Fibroblast of skin of right biceps (primary cell): Measurements from ENCODE around the gene CBLN2.

Source experiments
- DNase-seq: peaks from one replicate; pipeline ENCODE4 v3.0.0-alpha.2; 2013

The CBLN2 gene

DNA sequence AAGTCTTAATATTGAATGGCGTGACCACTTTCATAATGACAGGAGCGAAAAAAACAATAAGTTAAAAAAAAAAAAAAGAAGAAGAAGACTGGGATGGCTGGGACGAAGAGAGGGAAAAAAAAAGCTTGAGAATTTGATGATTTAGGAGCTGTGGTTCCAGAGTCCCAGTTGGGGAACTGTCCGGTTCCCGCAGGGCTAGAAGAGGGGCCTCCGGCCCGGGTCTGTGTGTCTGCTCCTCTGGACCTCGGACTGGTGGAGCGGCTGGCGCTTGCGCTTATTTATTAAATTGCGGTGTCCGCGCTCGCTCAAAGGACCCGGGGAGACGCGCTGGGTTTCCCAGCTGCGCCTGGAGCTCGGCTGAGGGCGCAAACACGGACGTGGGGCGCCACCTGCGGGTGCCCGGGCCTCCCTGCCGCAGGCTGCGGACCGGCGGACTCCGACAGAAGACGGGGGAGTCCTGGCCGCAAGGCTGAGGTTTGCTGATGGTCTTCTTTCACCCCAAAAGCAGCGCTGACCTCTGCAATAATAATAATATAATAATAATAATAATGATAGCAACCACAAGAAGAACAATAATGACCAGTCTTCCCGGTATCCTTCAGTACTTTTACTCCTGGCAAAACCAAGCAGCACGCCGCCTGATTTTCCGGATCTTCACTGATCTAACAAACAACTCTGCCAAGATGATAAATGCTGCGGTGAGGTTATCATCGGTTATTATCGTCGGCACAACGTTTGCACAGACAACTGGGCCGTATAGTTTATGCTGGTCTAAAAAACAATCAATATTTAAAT, at the start of gene CBLN2:
Gene CBLN2 (minus strand): TSS at position 251 of the 795 bp plus-strand sequence. CDS start 2,182 bp downstream, outside the sequence.
- DNase-seq, result peak; percentile 65

- DNase-seq, result no peak
Observed at GRCh38 chr18:72588360-72588759, 44.2 kb upstream of the CBLN2 start.

GRCh38 chr18:72584787-72585186, 40.6 kb upstream of the CBLN2 start:
- DNase-seq, result no peak

DNA sequence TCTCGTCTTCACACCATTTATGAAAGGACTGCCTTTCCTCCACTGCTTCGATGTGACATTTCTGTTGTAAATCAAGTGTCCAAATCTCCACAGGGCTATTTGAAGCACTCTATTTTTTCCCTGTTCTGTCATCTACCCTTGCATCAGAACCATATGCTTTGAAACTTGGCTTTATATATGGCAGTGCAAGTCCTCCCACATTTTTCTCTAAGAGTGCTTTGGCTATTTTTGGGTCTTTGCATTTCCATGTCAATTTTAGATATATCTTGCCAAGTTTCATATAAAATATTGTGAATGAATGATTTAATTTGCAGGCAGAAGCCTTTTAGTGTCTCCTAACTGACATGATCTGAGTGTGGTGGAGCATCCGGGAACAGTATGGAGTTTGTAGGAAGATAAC, 37.8 kb upstream of the CBLN2 start:
- no peak for DNase-seq

DNA sequence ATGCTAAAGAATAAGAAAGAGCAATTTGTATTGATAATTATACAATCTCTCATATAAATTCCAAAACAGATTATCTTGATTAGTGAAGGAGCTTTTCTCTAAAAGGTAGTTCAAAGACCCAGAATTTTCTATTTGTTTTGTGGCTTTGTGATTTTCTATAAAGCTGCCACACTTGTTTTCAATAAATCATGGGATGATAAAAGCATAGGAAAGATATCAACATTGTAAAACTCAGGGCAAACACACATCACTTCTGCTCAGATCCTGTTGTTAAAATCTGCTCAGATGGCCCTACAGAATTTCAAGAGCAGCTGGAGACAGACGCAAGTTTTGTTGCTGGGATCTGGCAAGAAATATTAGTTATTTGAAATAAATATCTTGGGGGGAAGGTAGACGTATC, 28.8 kb upstream of the CBLN2 start:
- DNase-seq, result no peak

DNA sequence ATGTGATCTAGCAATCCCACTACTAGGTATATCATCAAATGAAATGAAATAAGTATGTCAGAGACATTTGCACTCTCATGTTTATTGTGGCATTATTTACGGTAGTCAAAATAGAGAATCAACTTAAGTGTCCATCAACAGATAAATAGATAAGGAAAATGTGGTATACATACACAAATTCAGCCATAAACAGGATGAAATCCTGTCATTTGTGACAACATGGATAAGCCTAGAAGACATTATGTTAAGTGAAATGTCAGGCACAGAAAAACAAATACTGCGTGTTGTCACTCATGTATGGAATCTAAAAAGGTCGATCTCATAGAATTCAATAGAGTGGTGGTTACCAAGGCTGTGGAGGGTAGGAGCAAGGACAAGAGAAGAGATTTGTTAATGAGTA, 22.1 kb upstream of the CBLN2 start:
- DNase-seq, result no peak

DNA sequence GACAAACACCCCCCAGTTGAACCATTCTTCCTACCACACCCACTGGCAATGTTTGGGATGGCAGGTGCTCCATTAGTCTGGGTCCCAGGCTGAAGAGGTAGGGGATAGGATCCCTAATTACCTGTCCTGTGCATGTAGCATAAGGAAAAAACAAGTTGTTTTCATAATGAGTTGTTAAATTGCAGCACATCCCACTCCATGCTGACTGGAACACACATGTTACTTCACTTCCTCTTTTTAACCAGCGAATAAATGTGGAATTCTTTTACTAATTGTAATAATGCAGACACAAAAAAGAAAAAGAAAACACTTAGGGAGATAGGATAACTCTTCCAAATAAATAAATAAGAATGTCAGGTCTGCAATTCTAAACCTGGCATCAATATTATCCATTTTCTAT, 11.8 kb upstream of the CBLN2 start:
- DNase-seq, result no peak

GRCh38 chr18:72555101-72555500, 11.0 kb upstream of the CBLN2 start:
- no peak for DNase-seq

- no peak for DNase-seq
Observed at GRCh38 chr18:72543357-72544055, 636 bp downstream of the CBLN2 start.

- no peak for DNase-seq
Observed at GRCh38 chr18:72542984-72543356, 1.2 kb downstream of the CBLN2 start.

DNA sequence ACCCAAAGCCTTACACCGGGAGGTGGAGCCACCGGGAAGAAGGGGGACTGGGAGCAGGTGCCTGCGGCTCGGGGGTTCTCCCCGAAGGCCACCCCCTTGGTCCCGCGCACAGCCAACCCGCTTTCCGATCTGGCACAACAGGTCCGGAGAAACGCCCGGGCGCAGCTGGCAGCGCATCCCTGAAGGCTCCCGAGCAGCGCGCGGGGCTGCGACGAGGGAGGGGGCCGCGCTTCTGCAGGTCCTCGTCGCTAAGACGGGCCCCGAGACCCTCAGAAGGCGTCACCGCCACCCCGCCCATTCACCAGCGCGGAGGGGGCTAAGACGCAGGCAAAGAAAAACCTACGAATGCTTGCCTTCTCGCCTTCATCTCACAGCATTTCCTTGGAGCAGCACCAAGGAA, 1.8 kb downstream of the CBLN2 start:
- DNase-seq, result no peak

GRCh38 chr18:72541871-72542332, 2.2 kb downstream of the CBLN2 start:
- no peak for DNase-seq

- no peak for DNase-seq
Observed at GRCh38 chr18:72539901-72540300, 4.2 kb downstream of the CBLN2 start.

DNA sequence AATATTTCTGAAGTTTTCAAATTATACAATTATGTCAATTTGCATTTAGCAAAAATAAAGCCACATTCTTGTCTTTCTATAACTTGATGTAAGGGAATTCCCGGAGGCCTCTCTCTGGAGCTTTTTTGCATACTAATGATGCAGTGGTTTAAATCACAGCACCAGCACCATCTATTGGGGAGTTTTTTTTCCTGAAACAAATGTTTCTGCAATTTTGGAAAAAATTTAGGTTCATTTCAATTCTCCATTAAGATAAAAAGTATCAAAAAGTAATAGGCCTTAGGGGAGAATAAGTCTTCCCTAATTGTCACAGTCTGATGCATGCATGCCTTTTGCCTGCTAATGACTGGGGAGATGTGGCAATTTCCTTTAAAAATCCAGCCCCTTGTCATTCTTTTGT, 13.5 kb downstream of the CBLN2 start:
- no peak for DNase-seq

GRCh38 chr18:72504866-72505265, 39.3 kb downstream of the CBLN2 start:
- DNase-seq, result no peak

- no peak for DNase-seq
Observed at GRCh38 chr18:72502671-72503431, 41.3 kb downstream of the CBLN2 start.

DNA sequence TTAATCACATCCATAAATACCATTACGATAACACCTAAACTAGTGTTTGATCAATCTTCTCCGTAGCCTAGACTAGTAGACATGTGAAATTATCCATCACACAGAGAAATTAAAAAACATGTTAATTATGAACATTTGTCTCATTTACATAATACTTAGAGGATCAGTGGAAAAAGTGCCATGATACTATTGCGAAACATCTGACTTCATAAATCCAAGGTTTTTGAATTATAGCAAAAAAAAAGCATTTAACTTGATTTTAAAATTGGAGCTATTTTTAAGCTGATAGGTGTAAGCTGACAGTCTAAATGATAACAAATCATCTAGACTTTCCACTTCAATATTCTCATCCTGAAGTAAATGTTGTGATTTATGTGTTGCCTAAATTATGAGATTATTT, 51.6 kb downstream of the CBLN2 start:
- DNase-seq, result no peak
